ENCODE data around the gene FGF22. TPM values are rescaled to one million over a fixed set of nuclear protein-coding genes. Genes with fewer than 3 reads are reported as not detected.

The FGF22 gene
- total RNA-seq, 2 experiments from 2014 or later: not detected

- peaks cover 10% of the 10 kb centered on the region for H3K36me3 Mint-ChIP-seq
- no peak for DNase-seq
- no peak overlapping the region for H3K27ac Mint-ChIP-seq
- no peaks in the 10 kb centered on the region for H3K9me3 Mint-ChIP-seq
- no peaks in the 10 kb centered on the region for H3K27me3 Mint-ChIP-seq
- peaks cover 15% of the 10 kb centered on the region for H3K4me1 Mint-ChIP-seq
- H3K4me3 Mint-ChIP-seq: no peak overlapping the region
Measured at GRCh38 chr19:652467-653389, 13.0 kb downstream of the FGF22 start.

- H3K9me3 Mint-ChIP-seq: no peaks in the 10 kb centered on the region
- H3K27ac Mint-ChIP-seq: no peak overlapping the region
- peaks cover 8% of the 10 kb centered on the region for H3K36me3 Mint-ChIP-seq
- H3K4me1 Mint-ChIP-seq: peaks cover 15% of the 10 kb centered on the region
- H3K27me3 Mint-ChIP-seq: no peaks in the 10 kb centered on the region
- no peak for DNase-seq
- no peak overlapping the region for H3K4me3 Mint-ChIP-seq
Measured at GRCh38 chr19:653425-653824, 13.7 kb downstream of the FGF22 start.

- H3K4me1 Mint-ChIP-seq: peaks cover 27% of the 10 kb centered on the region
- H3K27me3 Mint-ChIP-seq: no peaks in the 10 kb centered on the region
- no peak overlapping the region for H3K27ac Mint-ChIP-seq
- H3K36me3 Mint-ChIP-seq: peaks cover 14% of the 10 kb centered on the region
- no peaks in the 10 kb centered on the region for H3K9me3 Mint-ChIP-seq
- no peak overlapping the region for H3K4me3 Mint-ChIP-seq
- no peak for DNase-seq
Measured at GRCh38 chr19:655691-656090, 16.0 kb downstream of the FGF22 start.

GRCh38 chr19:656751-657559 lies 17.3 kb downstream of the FGF22 start:
- Mint-ChIP-seq H3K9me3 (no peaks in the 10 kb centered on the region), H3K27me3 (no peaks in the 10 kb centered on the region), H3K4me1 (peaks cover 28% of the 10 kb centered on the region), H3K4me3 (no peak overlapping the region), H3K27ac (no peak overlapping the region), H3K36me3 (peaks cover 26% of the 10 kb centered on the region)
- no peak for DNase-seq

GRCh38 chr19:657611-658010 lies 17.9 kb downstream of the FGF22 start:
- Mint-ChIP-seq H3K36me3 (peaks cover 28% of the 10 kb centered on the region), H3K4me3 (no peak overlapping the region), H3K9me3 (no peaks in the 10 kb centered on the region), H3K4me1 (peaks cover 28% of the 10 kb centered on the region), H3K27ac (no peak overlapping the region), H3K27me3 (no peaks in the 10 kb centered on the region)
- no peak for DNase-seq

GRCh38 chr19:658059-658839 lies 18.6 kb downstream of the FGF22 start:
- peaks cover 28% of the 10 kb centered on the region for H3K4me1 Mint-ChIP-seq
- no peaks in the 10 kb centered on the region for H3K27me3 Mint-ChIP-seq
- H3K4me3 Mint-ChIP-seq: peak overlapping the region; percentile 18
- no peak overlapping the region for H3K27ac Mint-ChIP-seq
- H3K36me3 Mint-ChIP-seq: peaks cover 28% of the 10 kb centered on the region
- no peaks in the 10 kb centered on the region for H3K9me3 Mint-ChIP-seq
- no peak for DNase-seq

- Mint-ChIP-seq H3K9me3 (no peaks in the 10 kb centered on the region), H3K27ac (peak overlapping the region; percentile 97), H3K4me1 (peaks cover 34% of the 10 kb centered on the region), H3K4me3 (peak overlapping the region; percentile 99), H3K27me3 (no peaks in the 10 kb centered on the region), H3K36me3 (peaks cover 28% of the 10 kb centered on the region)
- DNase-seq: no peak
Measured at GRCh38 chr19:658916-659839, 19.5 kb downstream of the FGF22 start.

GRCh38 chr19:660793-661426 lies 21.2 kb downstream of the FGF22 start:
- Mint-ChIP-seq H3K9me3 (no peaks in the 10 kb centered on the region), H3K36me3 (peaks cover 24% of the 10 kb centered on the region), H3K27me3 (no peaks in the 10 kb centered on the region), H3K4me3 (peak overlapping the region; percentile 99), H3K4me1 (peaks cover 22% of the 10 kb centered on the region), H3K27ac (peak overlapping the region; percentile 97)
- DNase-seq: no peak

- Mint-ChIP-seq H3K9me3 (no peaks in the 10 kb centered on the region), H3K27ac (peak overlapping the region; percentile 97), H3K4me3 (peak overlapping the region; percentile 99)
Measured at GRCh38 chr19:661427-662196, 21.9 kb downstream of the FGF22 start.

GRCh38 chr19:662207-662961 lies 22.7 kb downstream of the FGF22 start:
- peaks cover 24% of the 10 kb centered on the region for H3K36me3 Mint-ChIP-seq
- no peaks in the 10 kb centered on the region for H3K9me3 Mint-ChIP-seq
- DNase-seq: peak; percentile 80
- H3K27me3 Mint-ChIP-seq: no peaks in the 10 kb centered on the region
- peak overlapping the region; percentile 99 for H3K4me3 Mint-ChIP-seq
- H3K4me1 Mint-ChIP-seq: peaks cover 19% of the 10 kb centered on the region
- H3K27ac Mint-ChIP-seq: peak overlapping the region; percentile 97

More at GRCh38 chr19:661427-662196, 21.9 kb downstream of the FGF22 start:
- peak; percentile 77 for DNase-seq
- no peaks in the 10 kb centered on the region for H3K27me3 Mint-ChIP-seq
- H3K4me1 Mint-ChIP-seq: peaks cover 19% of the 10 kb centered on the region
- H3K36me3 Mint-ChIP-seq: peaks cover 24% of the 10 kb centered on the region

GRCh38 chr19:662962-663681 lies 23.4 kb downstream of the FGF22 start, which contains the start of gene RNF126:
Gene RNF126, minus strand, starts transcription at chr19:663214. Its CDS starts 93 bp downstream, at chr19:663121.
- Mint-ChIP-seq H3K27me3 (no peaks in the 10 kb centered on the region), H3K9me3 (no peaks in the 10 kb centered on the region), H3K27ac (peak within 1 kb of the TSS; percentile 97), H3K4me3 (peak within 1 kb of the TSS; percentile 99), H3K4me1 (peaks cover 19% of the 10 kb centered on the region), H3K36me3 (peaks cover 24% of the 10 kb centered on the region)
- peak; percentile 91 for DNase-seq

GRCh38 chr19:663682-664117 lies 24.0 kb downstream of the FGF22 start:
- H3K4me1 Mint-ChIP-seq: peaks cover 19% of the 10 kb centered on the region
- H3K36me3 Mint-ChIP-seq: peaks cover 24% of the 10 kb centered on the region
- no peak for DNase-seq
- H3K4me3 Mint-ChIP-seq: peak overlapping the region; percentile 72
- H3K27ac Mint-ChIP-seq: peak overlapping the region; percentile 77
- no peaks in the 10 kb centered on the region for H3K9me3 Mint-ChIP-seq
- H3K27me3 Mint-ChIP-seq: peaks cover 5% of the 10 kb centered on the region

All from activated naive CD8-positive, alpha-beta T cell treated with anti-CD3 and anti-CD28 coated beads for 36 hours (primary cell).